Fibroblast of mammary gland (primary cell): Measurements from ENCODE around the gene ADGRD1.

Experiments used
- DNase-seq: peaks from one replicate; pipeline ENCODE4 v3.0.0-alpha.2; 2010; ENCODE audit warnings: low read depth
- H3K4me3 ChIP-seq: 2 replicates; pipeline ENCODE4 v1.5.1; 2011; ENCODE audit warnings: low read depth, mild to moderate bottlenecking, low read length, moderate library complexity; ENCODE audit not compliant: control insufficient read depth
- CTCF ChIP-seq: conservative IDR thresholded peaks from 2 replicates; pipeline ENCODE4 v1.5.1; 2011; ENCODE audit warnings: low read depth, low read length, inconsistent platforms; ENCODE audit not compliant: control insufficient read depth, insufficient read depth

The ADGRD1 gene

DNA sequence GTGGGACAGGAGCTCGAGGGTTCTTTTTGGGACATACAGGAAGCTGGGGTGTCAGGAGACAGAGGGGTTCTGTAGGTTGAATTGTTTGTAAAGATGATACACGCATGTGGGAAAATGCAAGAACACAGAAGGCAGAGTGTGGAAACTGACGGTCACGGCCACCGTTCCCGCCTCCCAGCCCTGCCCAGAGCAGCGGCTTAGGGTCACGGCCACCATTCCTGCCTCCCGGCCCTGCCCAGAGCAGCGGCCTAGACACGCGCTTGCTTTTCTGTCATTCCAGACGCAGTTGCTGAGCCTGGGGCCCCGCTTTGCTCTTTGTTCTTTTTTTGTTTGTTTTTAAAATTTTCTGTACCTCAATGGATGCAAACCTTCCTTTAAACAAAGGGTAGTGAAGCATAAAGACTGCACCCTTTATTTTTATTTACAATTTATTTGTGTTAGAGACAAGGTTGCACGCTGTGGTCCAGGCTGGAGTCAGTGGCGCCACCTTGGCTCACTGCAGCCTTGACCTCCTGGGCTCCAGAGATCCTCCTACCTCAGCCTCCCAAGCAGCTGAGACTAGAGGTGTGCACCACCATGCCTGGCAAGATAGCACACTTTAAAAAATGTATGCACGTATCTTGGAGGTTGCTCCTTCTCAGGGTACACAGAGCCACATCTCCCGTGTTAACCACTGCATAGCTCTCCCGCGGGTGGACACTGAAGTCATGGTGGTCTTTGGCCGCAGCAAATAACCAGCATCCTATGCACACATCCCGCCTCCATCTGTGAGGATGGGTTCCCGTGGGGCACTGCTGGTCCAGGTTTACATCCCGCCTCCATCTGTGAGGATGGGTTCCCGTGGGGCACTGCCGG, 142.3 kb downstream of the ADGRD1 start:
- H3K4me3 ChIP-seq, result no peak overlapping the region
- TF ChIP-seq CTCF, result no peak
- DNase-seq, result no peak

GRCh38 chr12:131096681-131097181, 143.0 kb downstream of the ADGRD1 start:
- no peak for TF ChIP-seq CTCF
- no peak overlapping the region for H3K4me3 ChIP-seq
- no peak for DNase-seq

DNA sequence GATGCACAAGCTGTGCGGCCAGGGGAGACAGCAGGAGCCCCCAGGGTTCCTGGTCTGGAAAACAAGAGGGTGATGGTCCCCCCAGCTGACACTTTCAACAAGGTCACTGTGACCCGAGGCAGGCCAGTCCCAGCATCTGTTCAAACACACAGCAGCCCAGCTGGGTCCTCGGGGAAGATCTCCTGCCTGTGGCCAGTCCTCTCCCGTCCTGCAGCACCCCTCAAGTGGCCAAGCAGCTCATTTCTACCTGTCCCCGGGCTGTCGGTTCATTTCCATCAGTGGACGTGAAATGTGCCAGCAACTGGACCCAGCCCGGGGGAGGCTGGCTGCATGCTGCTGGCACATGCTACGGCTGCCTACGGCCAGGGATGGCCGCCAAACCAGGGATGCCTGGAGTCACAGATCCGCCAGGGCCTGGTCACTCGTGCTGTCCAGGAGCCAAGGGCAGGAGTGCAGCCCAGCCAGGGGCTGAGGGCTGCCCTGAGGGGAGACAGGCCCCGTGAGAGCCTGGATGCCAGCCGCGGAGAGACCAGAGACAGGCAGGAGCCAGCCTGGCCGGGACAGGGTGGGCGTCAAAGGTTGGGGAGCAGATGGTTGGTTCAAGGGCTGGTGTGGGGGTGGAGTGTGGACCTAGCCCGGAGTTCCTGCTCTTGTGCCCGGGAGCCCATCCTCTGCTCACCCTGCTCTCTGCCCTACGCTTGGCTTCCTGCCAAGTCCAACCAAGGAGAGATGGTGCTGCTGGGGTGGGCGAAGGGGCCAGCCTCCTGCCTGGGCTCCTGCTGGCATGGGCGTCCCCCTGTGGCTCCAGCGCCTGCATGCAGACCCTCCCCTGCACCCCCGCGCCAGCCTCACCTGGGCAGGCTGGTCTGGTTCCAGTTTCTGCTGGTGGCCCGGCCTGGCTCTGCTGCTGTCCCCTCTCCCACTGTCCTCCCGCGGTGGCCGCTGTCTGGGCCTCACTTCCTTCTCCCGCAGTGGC, 143.8 kb downstream of the ADGRD1 start:
- no peak for DNase-seq
- no peak overlapping the region for H3K4me3 ChIP-seq
- no peak for TF ChIP-seq CTCF

DNA sequence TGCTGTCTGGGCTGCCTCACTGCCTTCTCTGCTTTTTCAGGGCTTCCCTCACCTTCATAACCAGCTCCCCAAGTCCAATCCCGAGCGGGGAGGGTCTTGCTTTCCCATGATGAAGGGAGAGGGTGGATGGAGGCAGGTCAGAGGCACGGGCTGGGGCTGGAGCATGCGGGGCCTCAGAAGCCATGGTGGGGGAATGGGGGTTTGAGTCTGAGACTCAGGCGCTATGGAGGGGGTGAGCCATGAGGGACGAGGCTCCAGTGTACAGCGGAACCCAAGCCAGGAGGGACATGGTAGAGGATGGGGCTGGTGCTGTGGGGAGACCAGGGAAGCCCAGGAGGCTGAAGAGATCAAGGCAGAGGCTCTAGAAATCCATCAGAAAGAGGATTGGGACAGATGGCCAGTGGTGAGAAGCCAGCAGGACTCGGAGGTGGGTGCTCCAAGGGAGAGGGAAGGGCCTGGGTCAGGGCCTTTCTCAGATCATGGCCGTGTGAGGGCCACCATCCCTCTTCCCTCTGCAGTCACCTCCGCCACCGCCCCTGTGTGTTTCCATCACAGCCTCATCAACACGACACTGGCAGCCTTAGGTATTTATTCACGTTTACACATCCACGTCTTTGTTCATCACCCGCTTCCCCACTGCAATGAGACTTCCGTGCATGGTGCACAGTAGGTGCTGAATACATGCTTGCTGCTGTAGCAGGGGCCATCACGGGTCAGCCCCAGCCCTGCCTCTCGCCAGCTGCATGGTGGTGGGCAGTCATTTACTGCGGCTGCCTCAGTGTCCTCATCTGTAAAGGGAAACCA, 144.7 kb downstream of the ADGRD1 start:
- no peak overlapping the region for H3K4me3 ChIP-seq
- DNase-seq, result no peak
- no peak for TF ChIP-seq CTCF

DNA sequence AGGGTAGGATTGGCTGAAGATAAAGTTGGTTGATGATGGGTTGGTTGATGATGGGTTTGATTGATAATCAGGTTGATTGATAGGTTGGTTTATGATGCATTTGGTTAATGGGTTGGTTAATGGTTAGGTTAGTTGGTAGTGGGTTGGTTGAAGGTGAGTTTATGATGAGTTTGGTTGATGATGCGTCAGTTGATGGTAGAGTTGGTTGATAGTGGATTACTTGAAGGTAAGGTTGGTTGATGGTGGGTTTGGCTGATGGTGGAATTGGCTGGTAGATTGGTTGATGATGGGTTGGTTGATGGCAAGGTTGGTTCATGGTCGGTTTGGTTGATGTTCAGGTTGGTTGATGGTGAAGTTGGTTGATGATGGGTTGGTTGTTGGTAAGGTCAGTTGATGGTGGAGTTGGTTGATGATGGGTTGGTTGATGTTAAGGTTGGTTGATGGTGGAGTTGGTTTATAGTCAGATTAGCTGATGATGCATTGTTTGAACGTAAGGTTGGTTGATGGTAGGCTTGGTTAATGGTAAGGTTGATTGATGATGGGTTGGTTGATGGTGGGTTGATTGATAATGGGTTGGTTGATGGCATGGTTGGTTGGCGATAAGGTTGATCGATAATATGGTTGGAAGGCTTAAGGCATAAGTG, 146.4 kb downstream of the ADGRD1 start:
- no peak overlapping the region for H3K4me3 ChIP-seq
- DNase-seq, result no peak
- no peak for TF ChIP-seq CTCF
